NCI-H526 treated with DMSO at 0.1 percent for 48 hours (cell line): ENCODE results near the gene RAC2.
"Not testable (repeated sequence)": the region's sequence is repeated elsewhere in the genome, so short reads cannot be mapped to it uniquely, and the experiment has no call there.

Experiments
- DNase-seq: peaks from one replicate; lab custom pipeline; 2025; lab: John Stamatoyannopoulos, UW

Gene RAC2

GRCh38 chr22:37206118-37206840 lies 37.8 kb downstream of the RAC2 start:
- no peak for DNase-seq

DNA sequence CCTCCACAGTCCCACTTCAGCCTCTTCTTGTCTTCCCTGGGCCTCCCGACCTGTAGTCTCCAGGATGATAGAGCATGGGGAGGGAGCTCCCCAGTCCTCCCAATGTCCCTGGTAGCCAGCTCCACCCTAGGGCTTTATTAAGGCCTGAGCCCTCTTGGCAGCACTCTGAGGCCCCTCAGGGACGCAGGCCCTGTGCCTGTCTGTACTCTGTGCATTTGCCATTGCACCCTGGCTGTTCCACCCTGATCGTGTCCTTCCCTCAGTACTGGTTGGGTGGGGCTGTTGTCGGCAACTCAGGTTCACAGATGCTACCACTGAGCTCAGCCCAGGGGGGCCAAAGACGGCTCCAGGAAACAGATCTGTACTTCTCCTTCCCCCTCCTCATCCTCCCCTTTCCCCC lies 39.0 kb downstream of the RAC2 start:
- DNase-seq = no peak

DNA sequence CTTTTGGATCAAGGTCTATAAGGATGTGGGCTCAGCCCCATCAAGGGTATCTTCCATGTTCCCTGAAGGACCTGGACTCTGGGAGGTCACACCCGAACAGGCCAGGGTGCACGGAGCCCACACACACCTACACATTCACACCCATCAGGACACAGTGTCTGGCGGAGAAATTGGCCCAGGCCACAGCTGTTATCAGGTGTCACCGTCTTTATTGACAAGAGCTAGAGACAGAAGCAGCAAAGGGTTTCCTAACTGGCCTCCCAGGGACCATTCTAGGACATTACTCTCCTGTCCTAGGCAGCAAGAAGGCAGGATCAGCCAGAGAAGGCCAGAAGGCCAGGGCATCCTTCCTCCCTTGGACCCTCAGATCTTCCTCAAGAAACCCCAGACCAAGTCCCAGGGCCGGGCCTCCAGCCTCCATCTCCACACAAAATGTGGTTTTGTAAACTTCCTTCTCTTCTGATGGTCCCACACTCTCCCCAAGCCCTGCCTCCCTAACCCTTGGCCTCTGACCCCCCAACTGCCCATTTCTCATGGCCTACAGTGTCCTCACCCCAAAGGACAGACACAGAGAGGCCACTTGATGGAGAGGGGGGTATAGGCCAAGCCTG lies 39.9 kb downstream of the RAC2 start:
- no peak for DNase-seq

- DNase-seq = no peak
Observed at GRCh38 chr22:37203354-37204044, 40.6 kb downstream of the RAC2 start.

GRCh38 chr22:37202716-37203115 lies 41.4 kb downstream of the RAC2 start:
- no peak for DNase-seq

DNA sequence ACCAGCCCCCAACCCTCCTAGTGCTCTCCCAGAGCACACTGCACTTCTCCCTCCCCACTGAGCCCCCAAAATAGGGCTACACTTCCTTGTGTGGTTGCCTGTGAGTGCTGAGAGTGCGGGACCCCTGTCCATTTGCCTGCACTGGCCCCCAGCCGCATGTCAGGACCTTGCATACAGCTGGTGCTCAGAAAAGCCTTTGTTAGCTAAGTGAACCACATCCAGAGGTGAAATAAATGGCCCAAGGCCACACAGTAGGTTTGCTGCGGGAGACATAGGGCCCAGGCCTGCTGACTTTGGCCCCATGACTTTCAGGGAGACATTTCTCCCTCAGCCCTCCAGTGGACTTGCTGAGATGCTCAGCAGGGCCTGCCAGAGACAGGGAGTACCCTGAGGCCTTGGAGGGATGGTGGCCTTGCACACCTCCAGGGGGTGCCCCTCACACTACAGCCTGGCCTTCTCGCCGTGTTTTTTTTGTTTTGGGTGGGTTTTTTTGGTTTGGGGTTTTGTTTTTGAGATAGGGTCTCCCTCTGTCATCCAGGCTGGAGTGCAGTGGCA lies 42.0 kb downstream of the RAC2 start:
- no peak for DNase-seq

GRCh38 chr22:37201443-37201820 lies 42.6 kb downstream of the RAC2 start:
- not testable (repeated sequence) for DNase-seq

DNA sequence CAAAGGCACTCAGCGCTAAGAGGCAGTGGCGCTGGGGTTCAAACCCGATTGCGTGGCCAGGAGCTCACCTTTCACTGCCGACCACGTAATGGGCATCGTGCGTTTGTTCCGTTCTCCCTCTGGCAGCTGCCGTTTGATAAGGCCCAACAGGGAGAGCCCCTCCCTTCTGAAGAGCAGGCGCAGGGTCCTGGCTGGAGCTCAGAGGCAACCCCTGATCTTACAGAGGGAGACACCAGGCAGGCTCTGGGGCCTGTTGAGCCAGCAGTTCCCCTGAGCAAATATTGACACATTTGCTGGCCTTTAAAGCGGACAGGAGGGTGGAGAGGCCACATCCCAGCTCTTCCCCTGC lies 44.3 kb downstream of the RAC2 start:
- peak; percentile 38 for DNase-seq

GRCh38 chr22:37199103-37199759 lies 44.8 kb downstream of the RAC2 start:
- DNase-seq = peak; percentile 89

- peak; percentile 12 for DNase-seq
Observed at GRCh38 chr22:37198258-37199102, 45.6 kb downstream of the RAC2 start.

DNA sequence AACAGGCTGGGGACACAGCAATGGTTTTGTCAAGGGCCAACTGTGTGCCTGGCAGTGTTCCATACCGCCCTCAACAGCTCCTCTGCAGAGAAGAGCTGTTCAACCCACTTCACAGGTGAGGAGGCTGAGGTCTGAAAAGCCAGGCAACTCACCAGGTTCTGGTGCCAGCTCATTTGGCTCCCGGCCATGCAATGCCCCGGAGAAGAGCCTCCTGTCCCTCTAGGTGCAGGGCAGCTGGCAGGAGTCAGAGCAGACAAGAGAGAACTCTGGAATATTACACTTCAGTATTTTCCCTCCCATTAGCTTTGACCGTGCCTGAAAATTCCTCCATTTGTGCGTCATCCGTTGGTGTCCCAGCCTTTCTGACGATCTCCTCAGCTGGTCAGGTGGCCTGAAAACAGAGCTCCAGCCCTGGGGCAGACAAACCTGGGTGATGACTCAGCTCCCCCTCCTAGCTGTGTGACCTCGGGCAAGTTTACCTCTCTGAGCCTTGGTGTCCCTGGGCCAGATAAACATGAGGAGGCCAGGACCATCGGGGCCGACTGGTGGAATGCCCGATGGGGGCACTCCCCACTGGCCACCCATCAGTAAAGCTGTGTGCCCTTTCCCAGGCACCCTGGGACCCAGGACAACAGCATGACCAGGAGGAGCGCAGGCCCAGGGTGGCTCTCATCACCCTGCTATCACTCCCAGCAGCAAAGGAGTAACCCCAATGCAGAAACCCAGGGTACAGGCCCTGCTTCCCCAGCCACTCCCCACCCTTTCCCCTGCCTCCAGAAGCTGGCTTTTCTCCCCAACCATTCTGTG lies 46.4 kb downstream of the RAC2 start:
- no peak for DNase-seq

- no peak for DNase-seq
Observed at GRCh38 chr22:37196539-37197450, 47.3 kb downstream of the RAC2 start.

DNA sequence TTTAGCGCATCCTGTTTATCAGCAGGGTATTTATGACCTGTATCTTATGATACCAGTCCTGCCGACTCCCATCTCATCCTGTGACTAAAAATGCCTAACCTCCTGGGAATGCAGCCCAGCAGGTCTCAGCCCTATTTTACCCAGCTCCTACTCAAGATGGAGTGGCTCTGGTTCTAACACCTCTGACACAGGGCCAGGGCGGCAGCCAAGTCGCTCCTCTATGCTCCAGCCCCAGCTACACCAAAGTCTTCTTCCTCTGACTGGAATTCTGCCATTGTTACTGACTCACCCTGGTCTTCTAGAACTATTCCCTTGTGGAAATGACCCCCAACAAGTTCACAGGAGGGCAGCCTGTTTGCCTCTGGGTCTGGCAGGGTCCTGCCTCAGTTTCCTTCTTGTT lies 48.1 kb downstream of the RAC2 start:
- DNase-seq = no peak

GRCh38 chr22:37194750-37195149 lies 49.3 kb downstream of the RAC2 start:
- no peak for DNase-seq

DNA sequence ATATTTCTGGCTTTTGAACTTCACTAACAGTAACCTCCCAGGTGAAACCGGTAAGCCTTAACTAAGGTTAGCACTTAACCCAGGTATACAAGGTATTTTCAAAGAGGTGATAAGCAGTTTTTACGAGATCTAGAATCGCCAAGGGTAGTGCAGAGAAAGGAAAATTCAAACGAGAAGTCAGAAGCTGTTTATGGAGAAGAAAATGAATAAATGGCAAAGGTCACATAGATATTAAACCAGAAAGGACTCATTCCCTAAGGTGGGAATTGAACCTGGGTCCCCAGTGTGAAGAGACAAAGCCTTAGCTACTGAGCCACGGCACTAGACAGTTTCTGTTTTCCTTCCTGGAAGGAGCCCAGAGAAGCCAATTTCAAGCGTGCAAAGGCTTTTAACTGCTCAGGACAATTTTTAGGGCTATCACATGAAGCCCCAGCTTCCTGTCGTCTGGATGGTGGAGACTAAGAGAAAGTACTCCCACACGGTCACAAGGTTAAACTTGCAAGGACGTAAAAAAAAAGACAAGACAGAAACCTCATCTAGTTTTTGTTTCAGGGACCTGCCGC lies 50.4 kb downstream of the RAC2 start:
- DNase-seq = no peak

- DNase-seq = no peak
Observed at GRCh38 chr22:37192741-37193140, 51.3 kb downstream of the RAC2 start.

DNA sequence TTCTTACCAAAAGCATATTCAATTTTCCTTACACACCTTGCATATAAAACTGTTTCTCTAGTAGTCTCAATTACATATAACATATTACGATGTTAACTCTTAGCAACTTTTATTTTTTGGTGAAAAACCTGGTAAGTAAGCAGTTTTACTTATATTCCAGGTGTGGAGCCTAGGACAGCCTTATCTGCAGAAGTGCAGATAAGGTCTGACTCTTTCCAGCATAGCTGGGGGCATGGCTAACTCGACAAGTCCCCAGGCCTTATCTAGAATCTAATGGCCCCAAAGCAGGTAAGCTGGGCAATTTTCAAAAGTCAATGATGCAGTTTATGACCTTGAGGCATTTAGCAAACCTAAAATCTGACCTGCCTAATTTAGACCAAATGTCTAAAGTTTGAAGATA lies 51.9 kb downstream of the RAC2 start:
- no peak for DNase-seq

GRCh38 chr22:37190262-37190780 lies 53.7 kb downstream of the RAC2 start:
- no peak for DNase-seq

DNA sequence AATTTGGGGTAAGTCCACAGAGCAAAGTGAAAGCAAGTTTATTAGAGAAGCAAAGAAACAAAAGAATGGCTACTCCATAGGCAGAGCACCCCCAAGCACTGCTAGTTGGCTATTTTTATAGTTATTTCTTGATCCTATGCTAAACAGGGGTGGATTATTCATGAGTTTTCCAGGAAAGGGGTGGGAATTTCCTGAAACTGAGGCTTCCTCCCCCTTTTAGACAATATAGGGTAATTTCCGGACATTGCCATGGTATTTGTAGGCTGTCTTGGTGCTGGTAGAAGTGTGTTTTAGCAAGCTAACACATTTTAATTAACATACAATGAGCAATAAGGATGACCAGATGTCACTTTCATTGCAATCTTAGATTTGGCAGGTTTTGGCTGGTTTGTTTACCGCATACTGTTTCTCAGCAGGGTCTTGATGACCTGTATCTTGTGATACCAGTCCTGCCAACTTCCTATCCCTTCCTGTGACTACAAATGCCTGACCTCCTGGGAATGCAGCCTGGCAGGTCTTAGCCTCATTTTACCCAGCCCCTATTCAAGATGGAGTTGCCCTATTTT lies 55.1 kb downstream of the RAC2 start:
- DNase-seq = no peak
